Placental pericyte (primary cell): ENCODE results near the gene CLEC4E. TPM values are rescaled to one million over a fixed set of nuclear protein-coding genes. Genes with fewer than 3 reads are reported as not detected.

ENCODE experiments used
- small RNA-seq: library from RNA; depleted of rRNA; stranded (forward); fragments of <200 nt; gene quantifications from one replicate; pipeline ENCODE3, GENCODE V24; 2012; ENCODE audit warnings: low replicate concordance
- total RNA-seq: library from RNA; depleted of rRNA; stranded (reverse); fragments of >200 nt; gene quantifications from 2 replicates; pipeline ENCODE4 v1.2.3, GENCODE V29; 2012

Gene CLEC4E, protein sequence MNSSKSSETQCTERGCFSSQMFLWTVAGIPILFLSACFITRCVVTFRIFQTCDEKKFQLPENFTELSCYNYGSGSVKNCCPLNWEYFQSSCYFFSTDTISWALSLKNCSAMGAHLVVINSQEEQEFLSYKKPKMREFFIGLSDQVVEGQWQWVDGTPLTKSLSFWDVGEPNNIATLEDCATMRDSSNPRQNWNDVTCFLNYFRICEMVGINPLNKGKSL
- not detected in 2 replicates for total RNA-seq

DNA sequence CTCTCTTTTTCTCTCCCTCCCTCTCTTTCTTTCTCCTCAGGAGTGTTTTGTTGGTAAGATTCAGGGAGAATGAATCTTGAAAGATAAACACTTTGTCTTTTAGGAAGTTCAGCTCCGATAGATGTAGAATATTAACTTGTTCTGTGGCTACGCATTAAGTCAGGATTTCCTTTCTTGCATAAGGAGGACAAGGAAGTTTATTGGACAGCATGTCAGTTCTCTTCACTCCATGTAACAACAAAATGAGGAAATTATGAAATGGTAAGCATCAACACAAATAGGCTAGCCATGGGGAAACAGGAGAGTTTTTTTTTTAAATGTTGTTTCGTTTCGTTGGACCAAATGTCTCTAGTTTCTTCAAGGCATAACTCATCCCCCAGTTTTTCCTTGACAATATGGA is at the start of gene CLEC4E:
TSS of gene CLEC4E (minus strand) at position 75 of the 400 bp plus-strand sequence. CDS start 108 bp downstream, outside the sequence.

DNA sequence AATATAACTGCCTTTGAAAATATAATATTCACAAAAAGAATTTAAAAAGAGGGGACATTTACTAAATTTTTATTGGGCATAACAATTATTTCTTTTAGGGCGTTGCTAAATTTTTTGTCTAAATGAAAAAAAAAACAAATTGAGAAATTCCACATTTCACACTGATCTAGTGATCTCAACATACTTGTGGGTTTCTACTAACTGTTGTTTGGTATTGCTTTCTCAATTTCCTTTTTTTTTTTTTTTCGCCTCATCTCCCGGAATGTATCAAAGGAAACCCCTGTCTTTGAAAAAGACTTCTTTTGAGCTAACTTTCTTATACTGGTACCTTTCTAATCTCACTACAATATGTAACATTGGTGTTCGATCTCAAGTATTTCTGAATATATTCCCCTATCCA is 27.4 kb downstream of the CLEC4E start, which contains the start of gene CLEC4D:
TSS of gene CLEC4D (plus strand) at position 248 of the 400 bp plus-strand sequence. CDS start 230 bp downstream, outside the sequence.

Small RNA genes within 50 kb of the gene (small RNA-seq; reads per million reads assigned to genes)
- gene RNU6-275P = not detected

Other genes with a start within 250 kb of the CLEC4E start
- gene CLEC6A, start 84.9 kb downstream of the CLEC4E start, total RNA-seq = not detected in 2 replicates
- not detected in 2 replicates for gene CLEC4D, start 27.4 kb downstream of the CLEC4E start, total RNA-seq
- not detected in 2 replicates for gene AICDA, start 72.0 kb upstream of the CLEC4E start, total RNA-seq
- gene MFAP5, start 121.9 kb upstream of the CLEC4E start, total RNA-seq = under 0.01 and 0.86 TPM in 2 replicates
- 12.5 and 15.1 TPM in 2 replicates for gene RIMKLB, start 157.1 kb upstream of the CLEC4E start, total RNA-seq